GM19467 (cell line): ENCODE data around the gene TOR1AIP2.

Source experiments
- ATAC-seq: cut with Tn5 transposase; IDR thresholded peaks from one replicate; pipeline ENCODE4 v1.9.1; 2021; ENCODE audit warnings: mild to moderate bottlenecking, moderate library complexity; ENCODE audit not compliant: unreplicated experiment

TOR1AIP2 gene

GRCh38 chr1:179877586-179878265 is at the start of gene TOR1AIP2:
Gene TOR1AIP2 (minus strand): TSS chr1:179877803. CDS start chr1:179852665, 25,138 bp downstream.
- peak; percentile 60 for ATAC-seq

- ATAC-seq: no peak
Observed at GRCh38 chr1:179926850-179927205, 49.2 kb upstream of the TOR1AIP2 start.

GRCh38 chr1:179925922-179926849 is 48.6 kb upstream of the TOR1AIP2 start:
- ATAC-seq: no peak

- no peak for ATAC-seq
Observed at GRCh38 chr1:179925302-179925701, 47.7 kb upstream of the TOR1AIP2 start.

- no peak for ATAC-seq
Observed at GRCh38 chr1:179924268-179924667, 46.7 kb upstream of the TOR1AIP2 start.

GRCh38 chr1:179923029-179923428 is 45.4 kb upstream of the TOR1AIP2 start:
- ATAC-seq: no peak

- no peak for ATAC-seq
Observed at GRCh38 chr1:179921981-179922872, 44.6 kb upstream of the TOR1AIP2 start.

- no peak for ATAC-seq
Observed at GRCh38 chr1:179921472-179921871, 43.9 kb upstream of the TOR1AIP2 start.

- no peak for ATAC-seq
Observed at GRCh38 chr1:179917601-179918429, 40.2 kb upstream of the TOR1AIP2 start.

GRCh38 chr1:179911812-179912211 is 34.2 kb upstream of the TOR1AIP2 start:
- no peak for ATAC-seq

- ATAC-seq: no peak
Observed at GRCh38 chr1:179910934-179911333, 33.3 kb upstream of the TOR1AIP2 start.

- ATAC-seq: no peak
Observed at GRCh38 chr1:179889589-179889988, 12.0 kb upstream of the TOR1AIP2 start.

- no peak for ATAC-seq
Observed at GRCh38 chr1:179888071-179888470, 10.5 kb upstream of the TOR1AIP2 start.

- ATAC-seq: no peak
Observed at GRCh38 chr1:179883745-179884138, 6.1 kb upstream of the TOR1AIP2 start.

GRCh38 chr1:179883040-179883744 is 5.6 kb upstream of the TOR1AIP2 start:
- ATAC-seq: peak; percentile 16

- ATAC-seq: peak; percentile 74
Observed at GRCh38 chr1:179882253-179883039, 4.8 kb upstream of the TOR1AIP2 start, which contains the start of gene TOR1AIP1. Gene TOR1AIP1 (plus strand): TSS chr1:179882285. CDS start chr1:179882503, 218 bp downstream.

GRCh38 chr1:179881642-179882252 is 4.1 kb upstream of the TOR1AIP2 start:
- peak; percentile 0 for ATAC-seq

- no peak for ATAC-seq
Observed at GRCh38 chr1:179879797-179880196, 2.2 kb upstream of the TOR1AIP2 start.
